Right lobe of liver (tissue), 6 donors: Measurements from ENCODE around the gene SMARCD2. TPM values are rescaled to one million over a fixed set of nuclear protein-coding genes. Genes with fewer than 3 reads are reported as not detected.
"Not testable (repeated sequence)": the region's sequence is repeated elsewhere in the genome, so short reads cannot be mapped to it uniquely, and the experiment has no call there.

Experiments
- ATAC-seq, 4 donors: fragments of 200-7000 bp; cut with Tn5 transposase; one replicate each; pipeline ENCODE4 v1.9.1; 2020; ENCODE audit warnings: mild to moderate bottlenecking in 4 of 4, moderate library complexity in 4 of 4
- DNase-seq, 3 donors: peaks; one replicate each; pipeline ENCODE4 v3.0.0-alpha.2; 2020
- H3K27ac ChIP-seq, 3 donors: fragments of 200-600 bp; one replicate each; pipeline ENCODE4 v1.8.0; 2022
- H3K27me3 ChIP-seq, 2 donors: fragments of 200-600 bp; one replicate each; pipeline ENCODE4 v1.8.0; 2022
- H3K36me3 ChIP-seq, 4 donors: fragments of 200-600 bp; sonication (generic) in 1 of 4; one replicate each; pipeline versions ENCODE4 v1.5.1 to v1.8.0; 2017 to 2022; ENCODE audit warnings: control low read depth in 1 of 4
- H3K4me1 ChIP-seq, 4 donors: fragments of 200-600 bp; sonication (generic) in 1 of 4; one replicate each; pipeline versions ENCODE4 v1.5.1 to v1.8.0; 2017 to 2022; ENCODE audit warnings: control low read depth in 1 of 4
- H3K4me3 ChIP-seq, 3 donors: fragments of 200-600 bp; one replicate each; pipeline ENCODE4 v1.8.0; 2022
- H3K9me3 ChIP-seq, 4 donors: fragments of 200-600 bp; sonication (generic) in 1 of 4; one replicate each; pipeline versions ENCODE4 v1.5.1 to v1.8.0; 2017 to 2022; ENCODE audit warnings: control low read depth in 1 of 4
- POLR2A ChIP-seq: fragments of 450-650 bp; IDR thresholded peaks from one replicate; pipeline ENCODE4 v1.6.1; 2017; ENCODE audit warnings: antibody characterized with exemption, mild to moderate bottlenecking
- WGBS: methylation state at CpG from one replicate; pipeline ENCODE4 v1.1.6; 2018; ENCODE audit warnings: low coverage, low lambda C conversion rate; ENCODE audit not compliant: insufficient coverage; ENCODE audit errors: missing lambda C conversion rate; 5-methylcytosine and 5-hydroxymethylcytosine counted together
- intact Hi-C, 2 donors: fragments of 100-400 bp; cut with DNase I; formaldehyde crosslinking; loops; one replicate each; pipeline versions ENCODE4 v1.11.2 to v1.14.1; 2022
- total RNA-seq, 6 experiments: library from RNA; depleted of rRNA in 2 of 6; stranded (reverse); fragments of >200 nt in 2 of 6; fragmentation: NEBNext Ultra II Directional in 3 of 6; extraction: Animal tissue kit (Norgen Biotek cat#: 25700) in 3 of 6; gene quantifications; one replicate each; pipeline versions ENCODE4 v1.1.0 to v1.2.4, GENCODE V29; 2016 to 2023
- TF ChIP-seq, protein P1 (sequence below), 4 donors: fragments of 200-600 bp in 3 of 4; fragments of 450-650 bp in 1 of 4; IDR thresholded peaks; one replicate each; pipeline versions ENCODE4 v1.5.1 to v1.8.0; 2016 to 2022; ENCODE audit warnings: antibody characterized with exemption in 4 of 4, mild to moderate bottlenecking in 2 of 4
- donor health status: DM: no; HTN: yes; CAD: no.
- donor health status: DM: no; HTN: no; CAD: no.
- donor health status: DM: no; HTN: no; CAD: no.
- donor health status: DM: no; HTN: yes; CAD: no.
- donor health status: DM: no; HTN: yes; CAD: no.

SMARCD2 gene
- total RNA-seq, 6 experiments from 2014 or later, result 23.8 to 94.5 (median 59.5) TPM

DNA sequence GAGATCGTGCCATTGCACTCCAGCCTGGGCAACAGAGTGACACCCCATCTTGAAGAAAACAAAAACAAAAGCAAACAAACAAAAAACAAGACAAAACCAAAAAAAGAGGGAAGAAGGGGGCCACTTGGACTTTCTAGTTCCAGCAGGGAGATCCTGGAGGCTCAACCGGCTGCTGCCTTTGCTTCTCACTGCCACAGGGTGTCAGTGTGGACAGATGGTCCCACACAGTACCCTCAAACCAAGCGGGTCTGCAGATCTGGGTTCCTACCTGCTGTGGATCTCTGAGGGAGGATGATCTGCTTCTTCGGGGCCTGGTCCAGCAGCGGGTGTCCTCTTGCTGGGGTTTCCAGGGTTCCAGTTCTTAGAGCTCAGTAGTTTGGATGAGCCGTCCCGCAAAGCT is 24.1 kb upstream of the SMARCD2 start:
- H3K4me1 ChIP-seq, DNase-seq, H3K27me3 ChIP-seq, H3K4me3 ChIP-seq, intact Hi-C loops, H3K9me3 ChIP-seq, H3K36me3 ChIP-seq, H3K27ac ChIP-seq: not testable (repeated sequence)
- WGBS, result 44% methylated on average over 2 of the region's 7 CpGs
- ATAC-seq, result peak in 3 of 4 donors; percentile 10 to 37 (median 31)

DNA sequence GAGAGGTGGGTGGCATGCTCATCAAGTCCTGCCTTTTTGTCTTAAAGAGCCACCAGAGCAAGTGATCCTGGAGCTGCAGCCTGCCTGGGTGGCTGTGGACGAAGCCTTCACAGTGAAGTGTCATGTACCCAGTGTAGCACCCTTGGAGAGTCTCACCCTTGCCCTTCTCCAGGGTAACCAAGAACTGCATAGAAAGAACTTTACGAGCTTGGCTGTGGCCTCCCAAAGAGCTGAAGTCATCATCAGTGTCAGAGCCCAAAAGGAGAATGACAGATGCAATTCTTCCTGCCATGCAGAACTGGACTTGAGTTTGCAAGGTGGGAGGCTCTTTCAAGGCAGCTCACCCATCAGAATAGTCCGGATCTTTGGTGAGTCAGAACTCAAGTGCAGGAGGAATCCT is 16.8 kb upstream of the SMARCD2 start:
- no peak for TF ChIP-seq POLR2A
- TF ChIP-seq, protein P1, sequence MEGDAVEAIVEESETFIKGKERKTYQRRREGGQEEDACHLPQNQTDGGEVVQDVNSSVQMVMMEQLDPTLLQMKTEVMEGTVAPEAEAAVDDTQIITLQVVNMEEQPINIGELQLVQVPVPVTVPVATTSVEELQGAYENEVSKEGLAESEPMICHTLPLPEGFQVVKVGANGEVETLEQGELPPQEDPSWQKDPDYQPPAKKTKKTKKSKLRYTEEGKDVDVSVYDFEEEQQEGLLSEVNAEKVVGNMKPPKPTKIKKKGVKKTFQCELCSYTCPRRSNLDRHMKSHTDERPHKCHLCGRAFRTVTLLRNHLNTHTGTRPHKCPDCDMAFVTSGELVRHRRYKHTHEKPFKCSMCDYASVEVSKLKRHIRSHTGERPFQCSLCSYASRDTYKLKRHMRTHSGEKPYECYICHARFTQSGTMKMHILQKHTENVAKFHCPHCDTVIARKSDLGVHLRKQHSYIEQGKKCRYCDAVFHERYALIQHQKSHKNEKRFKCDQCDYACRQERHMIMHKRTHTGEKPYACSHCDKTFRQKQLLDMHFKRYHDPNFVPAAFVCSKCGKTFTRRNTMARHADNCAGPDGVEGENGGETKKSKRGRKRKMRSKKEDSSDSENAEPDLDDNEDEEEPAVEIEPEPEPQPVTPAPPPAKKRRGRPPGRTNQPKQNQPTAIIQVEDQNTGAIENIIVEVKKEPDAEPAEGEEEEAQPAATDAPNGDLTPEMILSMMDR (IDR thresholded peaks at IDR 0.05), result no peak
- Histone ChIP-seq H3K27ac (no peak overlapping the region), H3K4me1 (no peaks in the 10 kb centered on the region), H3K4me3 (no peak overlapping the region), H3K36me3 (no peaks in the 10 kb centered on the region), H3K9me3 (no peaks in the 10 kb centered on the region), H3K27me3 (no peaks in the 10 kb centered on the region)
- ATAC-seq (no peak), DNase-seq (no peak)
- intact Hi-C loops, result no loop called here
- WGBS, result 70% methylated on average over 2 of the region's 3 CpGs

DNA sequence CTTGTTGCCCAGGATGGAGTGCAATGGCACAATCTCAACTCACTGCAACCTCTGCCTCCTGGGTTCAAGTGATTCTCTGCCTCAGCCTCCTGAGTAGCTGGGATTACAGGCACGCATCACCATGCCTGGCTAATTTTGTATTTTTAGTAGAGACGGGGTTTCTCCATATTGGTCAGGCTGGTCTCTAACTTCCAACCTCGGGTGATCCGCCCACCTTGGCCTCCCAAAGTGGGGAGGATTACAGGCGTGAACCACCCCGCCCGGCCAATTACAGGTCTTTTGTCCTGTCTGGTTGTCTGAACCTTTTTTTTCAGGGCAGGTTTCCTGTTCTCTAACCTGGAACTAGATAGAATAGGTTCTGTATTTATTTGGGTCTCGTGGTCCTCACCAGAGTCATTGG is 13.9 kb upstream of the SMARCD2 start:
- H3K36me3 ChIP-seq, H3K27me3 ChIP-seq, DNase-seq, H3K4me3 ChIP-seq, H3K4me1 ChIP-seq, H3K27ac ChIP-seq, ATAC-seq, intact Hi-C loops, H3K9me3 ChIP-seq: not testable (repeated sequence)
- WGBS, result 84% methylated on average over 8 of the region's 8 CpGs

DNA sequence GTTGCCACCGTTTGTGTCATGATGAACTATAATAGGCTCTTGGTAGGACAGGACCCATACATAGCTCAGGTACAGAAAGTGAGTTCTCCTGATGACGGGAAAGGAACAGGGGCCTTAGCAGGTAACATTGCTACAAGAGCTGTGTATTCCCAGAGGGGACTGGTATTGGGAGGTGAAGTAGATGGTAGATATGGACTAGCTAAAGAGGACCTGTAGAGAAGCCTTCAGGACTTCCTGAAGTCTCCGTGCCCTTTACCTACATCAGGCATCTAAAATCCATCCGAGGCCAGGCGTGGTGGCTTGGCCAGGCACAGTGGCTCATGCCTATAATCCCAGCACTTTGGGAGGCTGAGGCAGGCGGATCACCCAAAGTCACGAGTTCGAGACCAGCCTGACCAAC is 12.7 kb upstream of the SMARCD2 start:
- 90% methylated on average over 7 of the region's 8 CpGs for WGBS
- H3K27me3 ChIP-seq, result no peaks in the 10 kb centered on the region
- TF ChIP-seq, protein P1 (IDR thresholded peaks at IDR 0.05), result no peak
- TF ChIP-seq POLR2A, result no peak
- no peaks in the 10 kb centered on the region for H3K36me3 ChIP-seq
- H3K9me3 ChIP-seq, result no peaks in the 10 kb centered on the region
- no peak overlapping the region for H3K27ac ChIP-seq
- no peak for DNase-seq
- H3K4me1 ChIP-seq, result no peaks in the 10 kb centered on the region
- ATAC-seq, result no peak
- no peak overlapping the region for H3K4me3 ChIP-seq
- intact Hi-C loops, result no loop called here

DNA sequence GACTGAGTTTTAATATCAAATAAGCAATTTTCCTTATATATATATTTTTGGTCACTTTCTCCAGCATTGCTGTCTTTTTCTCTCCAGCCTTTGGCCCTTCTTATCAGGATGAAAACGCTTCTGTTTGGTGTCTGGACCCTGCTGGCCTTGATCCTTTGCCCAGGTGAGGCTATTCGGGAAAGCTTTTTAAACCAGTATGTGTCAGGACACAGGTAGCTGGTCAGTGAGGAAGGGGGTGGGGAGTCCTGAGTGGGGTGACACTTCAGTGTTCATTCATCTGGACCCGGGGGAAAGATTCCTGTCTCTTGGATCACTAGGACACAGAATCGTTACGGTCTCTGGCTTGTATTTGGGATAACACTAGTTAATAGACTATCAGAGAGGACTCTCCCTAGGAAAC is 12.2 kb upstream of the SMARCD2 start:
- WGBS, result 38% methylated on average over 5 of the region's 5 CpGs
- Histone ChIP-seq H3K27ac (no peak overlapping the region), H3K4me3 (no peak overlapping the region), H3K9me3 (no peaks in the 10 kb centered on the region), H3K36me3 (no peaks in the 10 kb centered on the region), H3K4me1 (no peaks in the 10 kb centered on the region), H3K27me3 (no peaks in the 10 kb centered on the region)
- TF ChIP-seq, protein P1 (IDR thresholded peaks at IDR 0.05), result no peak
- no peak for TF ChIP-seq POLR2A
- peak in 2 of 4 donors; percentile 57 for ATAC-seq
- no peak for DNase-seq
- intact Hi-C loops, result no loop called here

DNA sequence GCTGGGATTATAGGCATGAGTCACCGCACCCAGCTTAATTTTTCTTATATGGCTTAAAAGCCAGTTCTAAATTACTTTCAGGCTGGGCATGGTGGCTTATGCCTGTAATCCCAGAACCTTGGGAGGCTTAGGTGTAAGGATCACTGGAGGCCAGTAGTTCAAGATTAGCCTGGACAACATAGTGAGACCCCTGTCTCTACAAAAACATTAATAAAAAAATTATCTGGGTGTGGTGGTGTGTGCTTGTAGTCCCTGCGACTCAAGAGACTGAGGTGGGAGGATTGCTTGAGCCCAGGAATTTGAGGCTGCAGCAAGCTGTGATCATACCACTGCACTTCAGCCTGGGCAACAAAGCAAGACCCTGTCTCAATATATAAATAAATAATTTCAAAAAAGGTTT is 10.8 kb upstream of the SMARCD2 start:
- Histone ChIP-seq H3K27ac (no peak overlapping the region), H3K9me3 (no peaks in the 10 kb centered on the region), H3K4me3 (no peak overlapping the region), H3K27me3 (no peaks in the 10 kb centered on the region), H3K36me3 (no peaks in the 10 kb centered on the region), H3K4me1 (no peaks in the 10 kb centered on the region)
- WGBS, result 93% methylated on average over 2 of the region's 2 CpGs
- intact Hi-C loops, result no loop called here
- DNase-seq, result no peak
- TF ChIP-seq, protein P1 (IDR thresholded peaks at IDR 0.05), result no peak
- no peak for TF ChIP-seq POLR2A
- no peak for ATAC-seq
